NCI-H2196 treated with DMSO at 0.1 percent for 48 hours (cell line): ENCODE measurements around the gene ACAD9.

ENCODE experiments used
- DNase-seq: peaks from one replicate; lab custom pipeline; 2025; ENCODE audit not compliant: unreplicated experiment; lab: John Stamatoyannopoulos, UW

ACAD9 gene

DNA sequence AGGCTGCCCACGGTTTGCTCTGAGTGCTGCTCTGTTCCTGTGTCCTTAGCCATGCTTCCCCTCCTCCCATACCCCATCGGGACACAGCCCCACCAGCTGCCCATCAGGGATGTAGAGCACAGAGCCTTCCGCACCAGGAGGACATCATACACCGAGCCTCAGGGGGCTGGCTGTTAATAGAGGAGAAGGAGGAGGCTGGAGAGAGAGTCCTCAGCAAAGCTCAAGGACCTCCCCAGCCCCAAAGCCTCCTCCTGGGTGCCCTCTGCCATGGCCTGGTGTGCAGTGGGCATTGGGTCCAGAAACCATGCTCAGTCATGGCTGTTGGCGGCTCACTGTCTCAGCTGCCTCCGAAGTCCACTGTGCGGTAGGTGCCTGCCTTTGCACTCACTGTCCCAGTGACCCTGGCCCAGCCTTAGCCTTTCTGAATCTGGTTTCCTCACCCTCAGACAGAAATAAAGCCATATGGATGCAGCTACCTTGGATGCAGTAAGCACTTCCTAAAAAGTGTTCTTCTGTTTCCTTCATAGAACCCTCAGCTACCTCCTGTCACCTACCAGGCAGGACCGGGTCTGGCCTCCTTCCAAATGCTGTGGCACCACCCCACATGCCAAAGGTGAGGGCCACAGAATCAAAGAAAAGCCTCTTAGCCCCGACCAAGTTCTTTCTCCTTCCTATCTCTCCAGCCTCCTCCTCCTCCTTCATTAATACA lies 53.9 kb downstream of the ACAD9 start:
- DNase-seq: no peak

DNA sequence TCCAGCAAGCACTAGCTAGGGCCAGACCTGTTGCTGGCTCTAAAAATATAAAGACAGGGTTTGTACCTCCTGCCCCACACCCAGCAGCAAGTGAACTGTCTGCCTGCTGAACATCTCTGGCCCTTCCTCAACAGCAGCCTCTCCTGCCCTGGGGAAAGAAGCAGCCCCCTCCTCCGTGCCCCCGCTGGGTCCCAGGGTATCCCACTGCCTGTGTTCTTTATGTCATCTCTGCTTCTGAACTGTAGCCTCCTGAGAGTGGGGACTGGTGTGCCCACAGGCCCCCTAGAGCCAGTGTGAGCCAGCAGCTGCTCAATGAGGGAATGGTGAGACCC lies 54.5 kb downstream of the ACAD9 start:
- no peak for DNase-seq

DNA sequence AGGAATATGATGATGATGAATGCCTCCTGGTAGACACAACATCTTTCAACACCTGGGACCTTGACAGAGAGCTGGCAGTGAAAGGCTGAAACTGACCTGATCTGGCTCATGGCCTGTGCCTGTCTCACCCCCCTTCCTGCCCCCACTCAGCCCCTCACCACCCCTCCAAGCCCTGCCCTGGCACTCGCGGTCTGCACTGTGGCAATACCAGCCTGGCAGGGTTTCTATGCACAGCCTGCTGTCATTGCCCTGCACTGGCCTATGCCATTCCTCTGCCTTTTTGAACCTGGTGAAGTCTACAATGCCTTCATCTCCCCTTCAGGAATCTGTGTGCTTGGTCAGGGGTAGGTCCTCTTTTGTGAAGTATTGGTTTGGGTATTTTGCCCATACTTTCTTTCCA lies 56.5 kb downstream of the ACAD9 start:
- no peak for DNase-seq

DNA sequence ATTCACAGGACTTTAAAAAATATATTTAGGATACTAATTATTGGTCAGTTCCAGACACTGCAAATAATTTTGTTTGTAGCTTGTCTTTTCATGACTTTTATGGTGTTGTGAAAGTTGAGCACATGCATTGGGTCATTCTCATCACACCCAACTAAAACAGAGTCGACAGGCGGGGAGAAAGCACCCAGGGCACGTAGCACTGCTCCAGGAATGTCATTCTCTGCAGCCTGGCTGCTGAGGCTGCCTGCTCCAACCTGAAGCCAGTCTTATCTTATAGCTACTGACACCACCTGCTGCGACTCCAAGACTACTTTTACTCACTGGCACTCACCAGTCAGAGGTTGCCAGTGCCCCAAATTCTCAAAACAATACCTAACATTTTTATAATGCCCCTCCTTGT lies 56.9 kb downstream of the ACAD9 start:
- DNase-seq: no peak

DNA sequence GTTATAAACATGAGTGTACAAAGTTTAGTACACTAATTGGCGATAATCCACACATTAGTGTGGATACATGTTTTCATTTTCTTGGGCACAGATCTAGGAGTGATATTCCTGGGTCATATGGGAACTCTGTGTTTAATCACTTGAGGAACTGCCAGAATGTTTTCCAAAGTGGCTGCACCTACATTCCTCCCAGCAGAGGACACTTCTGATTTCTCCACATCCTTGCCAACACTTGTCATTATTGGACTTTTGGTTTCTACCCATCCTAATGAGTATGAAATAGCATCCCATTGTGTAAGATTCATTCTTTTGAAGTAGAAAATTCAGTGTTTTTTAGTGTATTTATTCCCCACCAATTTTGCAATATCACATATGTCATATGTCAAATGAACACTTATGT lies 60.8 kb downstream of the ACAD9 start:
- DNase-seq: no peak

DNA sequence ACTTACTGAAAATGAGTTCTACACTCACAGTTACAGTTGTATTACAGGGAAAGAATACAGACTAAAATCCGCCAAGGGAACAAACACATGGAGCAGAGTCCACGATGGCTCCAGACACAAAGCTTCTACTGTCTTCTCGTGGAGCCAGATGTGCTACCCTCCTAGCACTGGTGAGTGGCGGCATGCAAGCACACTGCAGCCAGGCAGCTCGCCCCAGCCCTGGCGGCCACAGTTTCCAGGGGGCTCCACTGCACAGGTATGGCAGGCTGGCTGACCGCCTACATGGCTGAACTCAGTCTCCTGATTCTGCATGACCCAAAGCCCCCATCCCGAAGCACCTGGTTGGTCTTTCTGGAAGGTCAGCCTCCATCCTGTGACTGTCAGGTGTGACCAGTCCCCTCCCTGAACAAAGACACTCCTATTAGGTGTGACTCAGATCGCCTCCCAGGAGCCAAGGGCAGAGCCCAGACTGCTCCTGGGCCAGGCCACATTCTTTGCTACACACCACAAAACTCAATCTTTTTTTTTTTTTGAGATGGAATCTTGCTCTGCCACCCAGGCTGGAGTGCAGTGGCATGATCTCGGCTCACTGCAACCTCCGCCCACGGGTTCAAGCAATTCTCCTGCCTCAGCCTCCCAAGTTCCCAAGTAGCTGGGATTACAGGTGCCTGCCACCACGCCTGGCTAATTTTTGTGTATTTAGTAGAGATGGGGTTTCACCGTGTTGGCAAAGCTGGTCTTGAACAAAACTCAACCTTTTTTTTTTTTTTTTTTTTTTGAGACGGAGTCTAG lies 62.9 kb downstream of the ACAD9 start:
- DNase-seq: no peak

DNA sequence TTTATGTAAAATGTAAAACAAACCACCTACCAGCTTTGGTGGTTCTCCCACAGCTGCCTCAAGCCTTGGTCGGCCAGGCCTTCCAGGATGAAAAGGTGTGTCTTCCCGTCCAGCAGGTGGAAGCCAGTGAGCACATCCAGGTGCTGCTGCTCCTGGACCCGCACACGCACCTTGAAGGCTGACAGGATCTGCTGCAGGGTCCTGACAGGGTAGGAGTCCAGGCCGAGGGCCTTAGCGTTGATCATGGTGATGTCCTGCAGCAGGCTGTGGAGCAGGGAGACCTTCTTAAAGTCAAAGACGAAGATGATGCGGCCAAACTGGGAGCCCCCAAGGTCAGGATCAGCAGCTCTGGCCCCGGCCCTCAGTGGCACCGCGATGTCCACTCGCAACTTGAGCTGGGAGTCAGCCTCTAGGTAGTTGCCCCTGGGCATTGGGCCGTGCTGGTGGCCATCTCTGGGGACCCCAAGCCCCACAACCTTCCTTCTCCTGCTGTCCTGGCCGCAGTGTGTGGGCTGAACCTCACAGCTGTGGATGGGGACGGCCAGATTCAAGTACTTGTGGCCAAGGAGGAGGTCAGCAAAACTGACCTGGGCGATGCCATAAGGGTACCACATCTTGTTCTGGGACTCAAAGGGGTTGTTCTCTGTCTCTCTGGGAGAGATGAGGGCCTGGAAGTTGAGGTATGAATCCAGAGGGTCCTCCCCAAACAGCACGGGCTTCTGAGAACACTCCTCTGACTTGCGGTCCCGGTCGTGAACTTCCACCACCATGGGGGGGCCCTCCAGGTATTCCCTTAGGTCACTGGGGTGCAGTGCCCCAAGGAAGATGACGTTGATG lies 65.8 kb downstream of the ACAD9 start:
- DNase-seq: no peak

DNA sequence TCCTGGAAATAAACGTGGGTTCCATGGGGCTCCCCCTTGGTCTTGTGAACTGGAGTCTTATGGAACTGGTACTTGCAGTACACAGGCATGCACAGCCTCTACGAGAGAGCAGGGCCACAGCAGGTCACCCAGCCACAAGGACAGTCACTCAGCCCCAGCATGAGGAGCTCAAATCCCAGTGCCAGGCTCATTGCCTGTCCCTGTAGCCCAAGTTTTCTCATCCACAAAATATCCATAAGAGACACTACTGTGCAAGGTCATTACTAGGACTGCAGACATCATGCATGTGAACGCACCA lies 66.4 kb downstream of the ACAD9 start:
- DNase-seq: no peak

DNA sequence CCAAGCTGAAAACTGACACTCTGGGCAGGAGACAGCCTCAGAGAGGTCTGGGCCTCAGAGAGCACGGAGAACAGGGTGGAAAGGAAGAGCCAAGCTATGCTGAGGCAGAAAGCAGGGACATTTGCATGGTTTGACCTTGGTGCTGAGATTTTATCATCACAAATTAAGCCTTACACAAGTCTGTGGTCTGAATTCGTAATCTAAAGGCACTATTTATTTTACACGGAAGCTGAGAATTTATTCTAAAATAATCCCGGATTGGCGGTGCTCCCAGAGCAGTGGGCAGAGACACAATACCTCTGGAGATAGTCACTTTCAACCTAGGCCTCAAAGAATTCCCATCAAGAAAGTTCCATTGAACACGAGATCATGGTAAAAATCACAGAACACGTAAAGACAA lies 67.0 kb downstream of the ACAD9 start:
- DNase-seq: no peak

DNA sequence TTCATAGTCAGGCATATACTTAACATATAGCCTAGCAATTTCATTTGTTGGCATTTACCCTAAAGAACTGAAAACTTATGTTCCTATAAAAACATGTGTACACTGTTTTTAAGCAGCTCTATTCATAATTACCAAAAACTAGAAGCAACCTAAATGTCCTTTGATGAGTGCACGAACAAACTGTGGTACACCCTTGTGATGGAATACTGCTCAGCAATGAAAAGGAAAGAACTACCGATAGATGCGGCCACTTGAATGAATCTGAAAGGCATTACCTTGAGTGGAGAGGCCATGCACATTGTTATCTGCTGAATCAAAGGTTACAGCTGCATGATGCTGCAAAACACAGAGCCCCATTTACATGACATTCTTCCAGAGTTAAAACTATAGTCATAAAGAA lies 69.7 kb downstream of the ACAD9 start:
- no peak for DNase-seq

DNA sequence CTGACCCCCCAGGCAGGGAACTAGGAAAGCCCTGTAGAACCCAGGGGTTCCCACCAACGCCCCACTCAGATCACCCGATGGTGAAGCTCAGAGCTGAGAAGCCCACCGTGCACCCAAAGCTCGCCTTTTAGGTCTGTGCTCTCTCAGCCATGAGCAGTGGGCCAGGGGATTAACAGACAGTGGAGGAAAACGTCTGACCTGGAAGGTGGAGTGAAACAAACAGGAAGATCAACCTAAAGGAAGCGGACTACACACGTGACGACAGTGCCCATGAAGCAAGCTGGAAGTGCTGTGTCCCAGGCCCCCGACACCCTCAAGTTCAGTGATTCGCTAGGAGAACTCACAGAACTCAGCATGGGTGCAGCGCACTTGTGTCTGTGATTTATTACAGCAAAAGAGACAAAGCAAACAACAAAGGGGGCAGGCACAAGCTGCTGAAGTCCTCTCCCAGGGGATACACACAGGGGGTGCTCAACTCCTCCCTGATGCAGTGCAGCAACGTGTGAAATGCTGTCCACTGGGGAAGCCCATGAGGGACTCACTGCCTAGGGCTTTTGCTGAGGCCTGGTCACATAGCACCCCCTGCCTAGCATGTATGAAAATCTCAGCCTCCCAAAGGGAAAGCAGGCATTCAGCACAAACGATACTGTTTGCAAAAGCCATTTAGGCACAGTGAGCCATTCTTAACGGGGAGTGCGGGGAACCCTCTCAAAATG lies 71.0 kb downstream of the ACAD9 start:
- DNase-seq: no peak

DNA sequence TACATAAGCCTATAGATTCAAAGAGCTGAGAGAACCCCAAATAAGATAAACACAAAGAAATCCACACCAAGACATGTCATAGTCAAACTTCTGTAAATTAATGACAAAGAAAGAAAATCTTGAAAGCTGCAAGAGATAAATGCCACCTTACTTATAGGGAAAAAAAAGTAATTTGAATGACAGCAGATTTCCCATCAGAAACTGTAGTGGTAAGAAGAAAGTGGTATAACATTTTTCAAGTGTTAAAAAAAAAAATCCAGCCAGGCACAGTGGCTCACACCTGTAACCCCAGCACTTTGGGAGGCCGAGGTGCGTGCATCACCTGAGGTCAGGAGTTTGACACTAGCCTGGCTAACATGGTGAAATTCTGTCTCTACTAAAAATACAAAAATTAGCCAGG lies 77.0 kb downstream of the ACAD9 start:
- no peak for DNase-seq
